Measurements from ENCODE around the gene CCDC192. TPM values are rescaled to one million over a fixed set of nuclear protein-coding genes. Genes with fewer than 3 reads are reported as not detected.

Gene CCDC192
- total RNA-seq, 1 donor: not detected

- H3K9me3 ChIP-seq (ENCODE audit: low read depth, low read length): no peaks in the 10 kb centered on the region
- peaks cover 10% of the 10 kb centered on the region for H3K4me1 ChIP-seq (ENCODE audit: insufficient read depth, low read length)
- H3K4me3 ChIP-seq (ENCODE audit: low read length): no peak overlapping the region
- no peaks in the 10 kb centered on the region for H3K27me3 ChIP-seq (ENCODE audit: insufficient read depth, low read length)
Observed at GRCh38 chr5:127957183-127957582, 254.0 kb downstream of the CCDC192 start.

DNA sequence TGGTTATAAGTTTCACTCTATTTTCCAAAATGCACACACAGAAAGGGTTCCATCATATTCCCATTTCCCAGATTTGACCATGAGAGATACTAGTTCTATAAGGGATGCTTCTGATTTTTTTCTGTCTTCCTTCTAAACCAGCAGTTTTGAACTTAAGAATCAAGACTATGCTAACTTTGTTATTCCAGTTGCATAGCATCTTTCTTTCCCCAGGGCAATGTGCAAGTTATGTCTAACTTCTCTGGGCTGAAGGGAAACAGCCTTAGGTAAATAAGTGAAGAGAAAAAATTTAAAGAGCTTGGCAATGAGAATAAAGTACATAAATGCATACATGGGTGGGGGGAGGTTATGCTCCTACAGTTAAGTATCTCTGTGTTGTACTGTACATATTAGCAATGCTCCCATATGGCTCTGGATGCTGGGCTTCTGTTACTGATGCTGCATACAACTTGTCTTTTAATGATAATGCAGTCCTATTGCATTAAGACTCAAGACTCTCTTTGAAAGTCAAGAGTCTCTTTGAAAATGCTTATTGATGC, 254.6 kb downstream of the CCDC192 start:
- Histone ChIP-seq H3K27me3 (ENCODE audit: insufficient read depth, low read length) (no peaks in the 10 kb centered on the region), H3K9me3 (ENCODE audit: low read depth, low read length) (no peaks in the 10 kb centered on the region), H3K4me1 (ENCODE audit: insufficient read depth, low read length) (peaks cover 10% of the 10 kb centered on the region), H3K4me3 (ENCODE audit: low read length) (no peak overlapping the region)

- Histone ChIP-seq H3K27me3 (ENCODE audit: insufficient read depth, low read length) (no peaks in the 10 kb centered on the region), H3K9me3 (ENCODE audit: low read depth, low read length) (no peaks in the 10 kb centered on the region), H3K4me3 (ENCODE audit: low read length) (no peak overlapping the region), H3K4me1 (ENCODE audit: insufficient read depth, low read length) (peaks cover 10% of the 10 kb centered on the region)
Observed at GRCh38 chr5:127958421-127959011, 255.3 kb downstream of the CCDC192 start.

- Histone ChIP-seq H3K27me3 (ENCODE audit: insufficient read depth, low read length) (no peaks in the 10 kb centered on the region), H3K4me3 (ENCODE audit: low read length) (no peak overlapping the region), H3K9me3 (ENCODE audit: low read depth, low read length) (no peaks in the 10 kb centered on the region), H3K4me1 (ENCODE audit: insufficient read depth, low read length) (peaks cover 10% of the 10 kb centered on the region)
Observed at GRCh38 chr5:127959152-127959764, 256.1 kb downstream of the CCDC192 start.

- Histone ChIP-seq H3K4me1 (ENCODE audit: insufficient read depth, low read length) (peaks cover 10% of the 10 kb centered on the region), H3K27me3 (ENCODE audit: insufficient read depth, low read length) (no peaks in the 10 kb centered on the region), H3K9me3 (ENCODE audit: low read depth, low read length) (no peaks in the 10 kb centered on the region), H3K4me3 (ENCODE audit: low read length) (no peak overlapping the region)
Observed at GRCh38 chr5:127960270-127960691, 257.1 kb downstream of the CCDC192 start.

DNA sequence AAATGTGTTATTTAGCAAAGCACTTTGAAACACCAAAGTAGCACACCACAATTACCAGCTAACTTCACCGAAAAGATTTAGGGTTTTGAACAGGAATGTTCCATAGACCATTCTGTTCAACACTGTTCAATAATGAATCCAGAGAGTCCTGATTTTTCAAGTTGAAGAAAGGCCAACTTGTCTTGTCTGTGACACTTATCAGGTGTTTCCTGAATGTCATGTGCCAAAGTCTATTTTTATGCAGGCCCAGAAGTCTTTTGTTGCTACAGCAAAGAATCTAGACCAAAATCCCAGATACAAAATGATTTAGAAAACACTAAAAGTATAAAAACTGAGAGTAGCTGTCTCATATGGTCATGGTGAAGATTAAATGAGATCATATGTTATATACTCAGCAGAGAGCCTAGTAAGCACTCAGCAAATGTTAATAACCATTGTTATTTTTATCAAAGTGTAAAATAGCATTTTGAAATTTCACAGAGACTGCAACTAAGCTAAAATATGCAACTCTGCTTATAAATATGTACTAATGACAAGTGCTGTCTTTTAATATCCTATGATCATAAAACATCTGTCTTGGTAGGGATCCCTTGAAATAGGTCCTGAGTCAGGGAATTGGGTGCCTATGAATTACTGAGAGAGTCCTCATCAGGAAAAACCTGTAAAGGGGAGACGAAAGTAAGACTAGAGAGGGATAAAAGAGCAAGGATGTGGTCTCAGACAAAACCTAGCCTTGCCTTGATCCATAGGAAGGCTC, 258.0 kb downstream of the CCDC192 start:
- H3K4me3 ChIP-seq (ENCODE audit: low read length): no peak overlapping the region
- H3K27me3 ChIP-seq (ENCODE audit: insufficient read depth, low read length): no peaks in the 10 kb centered on the region
- H3K4me1 ChIP-seq (ENCODE audit: insufficient read depth, low read length): peaks cover 10% of the 10 kb centered on the region
- no peaks in the 10 kb centered on the region for H3K9me3 ChIP-seq (ENCODE audit: low read depth, low read length)

DNA sequence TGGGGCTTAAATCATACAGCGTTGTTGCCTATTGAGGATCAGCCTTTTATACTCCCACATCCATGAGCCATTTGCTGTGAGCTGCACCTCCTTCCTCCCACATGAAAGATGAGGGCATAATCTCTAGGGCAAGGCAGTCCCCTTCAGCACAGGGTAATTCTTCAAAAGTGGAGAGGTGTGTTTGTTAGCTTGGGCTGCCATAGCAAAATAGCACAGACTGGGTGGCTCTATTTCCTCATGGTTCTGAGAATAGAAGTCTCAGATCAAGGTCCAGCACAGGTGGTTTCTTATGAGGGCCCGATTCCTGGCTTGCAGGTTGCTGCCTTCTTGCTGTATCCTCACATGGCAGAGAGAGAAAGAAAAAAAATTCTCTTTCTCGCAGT, 258.6 kb downstream of the CCDC192 start:
- H3K9me3 ChIP-seq (ENCODE audit: low read depth, low read length): no peaks in the 10 kb centered on the region
- H3K27me3 ChIP-seq (ENCODE audit: insufficient read depth, low read length): no peaks in the 10 kb centered on the region
- H3K4me3 ChIP-seq (ENCODE audit: low read length): no peak overlapping the region
- peaks cover 10% of the 10 kb centered on the region for H3K4me1 ChIP-seq (ENCODE audit: insufficient read depth, low read length)

DNA sequence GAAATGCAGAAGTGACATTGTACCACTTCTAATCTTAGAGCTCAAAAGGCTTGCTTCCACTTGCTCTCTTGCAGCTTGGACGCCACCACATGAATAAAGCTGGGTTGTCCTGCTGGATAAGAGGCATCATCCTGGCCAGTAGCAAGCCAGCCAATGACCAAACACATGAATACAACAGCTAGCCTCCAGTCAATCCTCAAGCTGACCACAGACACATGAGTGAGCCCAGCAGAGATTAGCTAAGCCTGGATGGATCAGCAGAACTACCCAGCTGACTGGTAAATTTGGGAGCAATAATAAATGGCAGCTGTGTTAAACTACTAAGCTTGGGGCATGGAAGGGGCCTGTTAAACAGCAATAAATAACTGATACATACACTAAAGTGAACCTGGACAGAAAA, 259.3 kb downstream of the CCDC192 start:
- H3K4me3 ChIP-seq (ENCODE audit: low read length): no peak overlapping the region
- peaks cover 10% of the 10 kb centered on the region for H3K4me1 ChIP-seq (ENCODE audit: insufficient read depth, low read length)
- no peaks in the 10 kb centered on the region for H3K27me3 ChIP-seq (ENCODE audit: insufficient read depth, low read length)
- H3K9me3 ChIP-seq (ENCODE audit: low read depth, low read length): no peaks in the 10 kb centered on the region

GRCh38 chr5:127963233-127963632, 260.0 kb downstream of the CCDC192 start:
- Histone ChIP-seq H3K9me3 (ENCODE audit: low read depth, low read length) (no peaks in the 10 kb centered on the region), H3K4me3 (ENCODE audit: low read length) (no peak overlapping the region), H3K27me3 (ENCODE audit: insufficient read depth, low read length) (no peaks in the 10 kb centered on the region), H3K4me1 (ENCODE audit: insufficient read depth, low read length) (peaks cover 10% of the 10 kb centered on the region)

- H3K27me3 ChIP-seq (ENCODE audit: insufficient read depth, low read length): no peaks in the 10 kb centered on the region
- H3K4me1 ChIP-seq (ENCODE audit: insufficient read depth, low read length): peaks cover 10% of the 10 kb centered on the region
- no peak overlapping the region for H3K4me3 ChIP-seq (ENCODE audit: low read length)
- H3K9me3 ChIP-seq (ENCODE audit: low read depth, low read length): no peaks in the 10 kb centered on the region
Observed at GRCh38 chr5:127963931-127964330, 260.7 kb downstream of the CCDC192 start.

GRCh38 chr5:127967323-127967982, 264.3 kb downstream of the CCDC192 start:
- H3K27me3 ChIP-seq (ENCODE audit: insufficient read depth, low read length): no peaks in the 10 kb centered on the region
- H3K4me3 ChIP-seq (ENCODE audit: low read length): no peak overlapping the region
- H3K4me1 ChIP-seq (ENCODE audit: insufficient read depth, low read length): no peaks in the 10 kb centered on the region
- no peaks in the 10 kb centered on the region for H3K9me3 ChIP-seq (ENCODE audit: low read depth, low read length)

GRCh38 chr5:127967983-127968592, 264.9 kb downstream of the CCDC192 start:
- H3K27me3 ChIP-seq (ENCODE audit: insufficient read depth, low read length): no peaks in the 10 kb centered on the region

DNA sequence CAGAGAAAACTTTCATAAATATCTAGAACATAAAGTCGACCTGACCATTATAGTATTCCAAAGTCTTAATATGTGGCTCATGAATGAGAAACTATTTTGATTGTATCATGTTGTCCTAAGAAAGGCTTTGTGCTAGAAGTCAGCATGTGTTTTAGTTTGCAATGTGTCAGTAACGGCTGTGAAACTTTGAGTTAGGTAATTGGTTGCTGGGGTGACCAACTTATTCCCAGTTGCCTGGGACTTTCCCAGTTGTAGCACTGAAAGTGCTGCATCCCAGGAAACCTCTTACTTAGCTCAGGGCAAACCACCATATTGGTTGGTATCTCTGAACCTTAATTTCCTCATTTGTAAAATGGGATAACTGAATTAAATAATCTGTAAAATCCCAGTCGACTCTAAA, 265.8 kb downstream of the CCDC192 start:
- Histone ChIP-seq H3K4me3 (ENCODE audit: low read length) (no peak overlapping the region), H3K4me1 (ENCODE audit: insufficient read depth, low read length) (no peaks in the 10 kb centered on the region), H3K9me3 (ENCODE audit: low read depth, low read length) (no peaks in the 10 kb centered on the region), H3K27me3 (ENCODE audit: insufficient read depth, low read length) (no peaks in the 10 kb centered on the region)

More at GRCh38 chr5:127967983-127968592, 264.9 kb downstream of the CCDC192 start:
- Histone ChIP-seq H3K4me3 (ENCODE audit: low read length) (no peak overlapping the region), H3K9me3 (ENCODE audit: low read depth, low read length) (no peaks in the 10 kb centered on the region), H3K4me1 (ENCODE audit: insufficient read depth, low read length) (no peaks in the 10 kb centered on the region)

- H3K4me3 ChIP-seq (ENCODE audit: low read length): no peak overlapping the region
- H3K9me3 ChIP-seq (ENCODE audit: low read depth, low read length): no peaks in the 10 kb centered on the region
- no peaks in the 10 kb centered on the region for H3K4me1 ChIP-seq (ENCODE audit: insufficient read depth, low read length)
- H3K27me3 ChIP-seq (ENCODE audit: insufficient read depth, low read length): no peaks in the 10 kb centered on the region
Observed at GRCh38 chr5:127969651-127970050, 266.5 kb downstream of the CCDC192 start.

- Histone ChIP-seq H3K9me3 (ENCODE audit: low read depth, low read length) (no peaks in the 10 kb centered on the region), H3K4me1 (ENCODE audit: insufficient read depth, low read length) (no peaks in the 10 kb centered on the region), H3K27me3 (ENCODE audit: insufficient read depth, low read length) (no peaks in the 10 kb centered on the region), H3K4me3 (ENCODE audit: low read length) (no peak overlapping the region)
Observed at GRCh38 chr5:127970081-127970480, 266.9 kb downstream of the CCDC192 start.

Data from mononuclear cell (primary cell).